Neutrophil (primary cell): ENCODE data around the gene RHEBL1.

Experiments
- H3K27ac ChIP-seq: fragments of 200-600 bp; sonication (generic); 2 replicates; pipeline ENCODE4 v1.5.1; 2016; ENCODE audit warnings: mild to moderate bottlenecking, moderate library complexity
- H3K27me3 ChIP-seq: fragments of 200-600 bp; sonication (generic); 2 replicates; pipeline ENCODE4 v1.6.0; 2016; ENCODE audit warnings: mild to moderate bottlenecking
- H3K36me3 ChIP-seq: fragments of 200-600 bp; sonication (generic); 2 replicates; pipeline ENCODE4 v1.5.1; 2017
- H3K4me1 ChIP-seq, 2 experiments: fragments of 200-600 bp in 1 of 2; sonication (generic) in 1 of 2; 1 replicate in 1 of 2; 2 replicates in 1 of 2; pipeline versions ENCODE4 v1.5.1 to v1.6.1; 2013 to 2016; ENCODE audit warnings: low read depth in 1 of 2, low read length in 1 of 2, mild to moderate bottlenecking in 1 of 2, moderate library complexity in 1 of 2; ENCODE audit not compliant: control insufficient read depth in 1 of 2, insufficient read depth in 1 of 2
- H3K4me3 ChIP-seq, 2 experiments: fragments of 200-600 bp in 1 of 2; sonication (generic) in 1 of 2; 1 replicate in 1 of 2; 2 replicates in 1 of 2; pipeline ENCODE4 v1.5.1; 2013 to 2016; ENCODE audit warnings: low read depth in 1 of 2, low read length in 1 of 2, mild to moderate bottlenecking in 1 of 2, moderate library complexity in 1 of 2
- H3K9me3 ChIP-seq: fragments of 200-600 bp; sonication (generic); 2 replicates; pipeline ENCODE4 v1.5.1; 2016
- CTCF ChIP-seq: fragments of 200-600 bp; sonication (generic); IDR thresholded peaks from 2 replicates; pipeline ENCODE4 v1.5.1; 2016; ENCODE audit warnings: antibody characterized with exemption

RHEBL1 gene

DNA sequence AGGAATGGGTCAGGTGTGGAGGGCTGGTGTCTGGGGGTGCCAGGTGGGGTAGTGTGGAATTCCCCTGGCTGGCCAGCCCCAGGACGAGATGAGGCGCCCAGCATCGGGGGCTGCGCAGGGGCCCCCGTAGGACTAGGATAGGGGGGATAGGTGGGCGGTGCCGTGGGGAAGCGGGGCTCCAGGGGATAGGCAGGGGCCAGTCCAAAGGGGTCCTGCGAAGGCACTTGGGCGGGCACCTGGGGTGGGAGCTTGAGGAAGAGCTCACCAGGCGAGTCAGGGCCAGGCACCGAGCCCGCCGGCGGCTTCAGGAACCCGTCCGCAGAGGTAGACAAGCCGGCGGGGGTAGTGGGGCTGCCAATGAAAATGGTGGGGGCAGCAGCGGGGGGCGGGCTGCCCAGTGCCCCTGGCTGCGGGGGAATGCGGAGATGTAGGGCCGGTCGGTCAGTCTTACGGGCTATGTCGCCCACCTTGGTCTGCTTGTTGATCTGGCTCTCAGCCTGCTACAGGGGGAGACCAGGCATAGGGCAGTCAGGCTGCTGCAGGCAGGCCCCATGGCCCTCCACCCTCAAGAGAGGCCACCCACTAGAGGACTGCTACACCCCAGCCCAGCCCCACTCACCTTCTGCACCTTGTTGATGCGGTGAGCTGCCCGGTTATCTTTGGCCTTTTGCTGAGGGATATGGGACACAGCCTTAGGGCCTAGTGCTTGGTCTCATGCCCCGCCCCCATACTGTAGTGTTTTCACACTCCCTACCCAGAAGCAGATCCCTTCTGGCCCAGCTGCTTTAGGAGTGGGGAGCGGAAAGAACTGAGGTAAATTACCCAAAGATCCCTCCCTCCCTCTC is 28.5 kb downstream of the RHEBL1 start:
- Histone ChIP-seq H3K27me3 (no peaks in the 10 kb centered on the region), H3K27ac (no peak overlapping the region), H3K36me3 (peaks cover 99% of the 10 kb centered on the region), H3K4me3 (no peak overlapping the region), H3K9me3 (no peaks in the 10 kb centered on the region), H3K4me1 (peaks cover under 1 to 3% of the 10 kb centered on the region in 2 experiments)
- no peak for TF ChIP-seq CTCF

GRCh38 chr12:49040364-49040855 is 29.4 kb downstream of the RHEBL1 start:
- no peaks in the 10 kb centered on the region for H3K9me3 ChIP-seq
- H3K27ac ChIP-seq = no peak overlapping the region
- no peak for TF ChIP-seq CTCF
- H3K36me3 ChIP-seq = peaks cover 97% of the 10 kb centered on the region
- H3K4me3 ChIP-seq = no peak overlapping the region
- H3K27me3 ChIP-seq = no peaks in the 10 kb centered on the region
- H3K4me1 ChIP-seq = peaks cover 9 to 10% of the 10 kb centered on the region in 2 experiments

DNA sequence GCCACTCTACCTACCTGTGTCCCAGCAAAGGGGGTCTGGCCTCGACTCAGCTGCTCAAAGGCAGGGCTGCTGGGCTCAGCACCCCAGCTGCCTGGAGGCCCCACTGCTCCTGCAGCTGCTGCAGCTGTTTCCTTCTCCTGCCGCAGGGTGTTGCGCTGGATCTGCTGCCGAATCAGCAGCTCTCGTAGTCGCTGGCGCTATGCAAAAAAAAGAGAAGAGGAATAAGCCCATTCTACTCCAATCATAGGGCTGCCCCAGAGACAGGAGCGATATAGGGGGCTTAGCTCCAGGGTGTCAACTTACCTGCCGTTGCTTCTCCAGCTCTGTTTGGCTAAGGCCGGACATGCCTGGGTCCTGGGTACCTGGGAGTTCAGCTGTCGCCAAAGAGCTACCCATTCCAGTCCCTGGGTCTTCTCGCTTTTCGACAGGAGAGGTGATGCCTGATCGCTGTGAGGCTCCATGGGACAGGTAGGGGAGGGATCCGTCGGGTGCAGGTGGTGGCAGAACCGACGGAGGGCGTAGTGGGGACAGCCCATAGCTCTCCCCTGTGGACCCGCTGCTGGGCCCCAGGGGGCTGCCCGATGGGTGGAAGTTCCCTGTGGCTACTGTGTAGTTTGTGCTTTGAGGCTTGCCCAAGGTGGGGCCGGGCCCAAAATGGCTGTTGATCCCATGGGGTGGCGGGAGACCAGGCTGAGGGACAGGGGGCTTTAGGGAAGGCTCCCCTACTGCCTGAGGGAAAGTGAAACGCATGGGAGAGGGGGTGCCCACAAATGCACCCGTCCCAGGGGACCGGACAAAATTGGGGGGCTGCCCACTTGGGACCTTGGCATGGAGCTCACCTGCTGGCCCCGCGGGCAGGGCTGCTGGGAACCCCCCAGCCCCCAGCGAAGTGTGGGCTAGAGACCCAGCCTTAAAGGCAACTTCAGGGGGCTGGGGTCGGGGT is 30.1 kb downstream of the RHEBL1 start:
- Histone ChIP-seq H3K27ac (no peak overlapping the region), H3K4me3 (no peak overlapping the region), H3K4me1 (peaks cover 12 to 14% of the 10 kb centered on the region in 2 experiments), H3K27me3 (no peaks in the 10 kb centered on the region), H3K36me3 (peaks cover 97% of the 10 kb centered on the region), H3K9me3 (no peaks in the 10 kb centered on the region)
- TF ChIP-seq CTCF = no peak

DNA sequence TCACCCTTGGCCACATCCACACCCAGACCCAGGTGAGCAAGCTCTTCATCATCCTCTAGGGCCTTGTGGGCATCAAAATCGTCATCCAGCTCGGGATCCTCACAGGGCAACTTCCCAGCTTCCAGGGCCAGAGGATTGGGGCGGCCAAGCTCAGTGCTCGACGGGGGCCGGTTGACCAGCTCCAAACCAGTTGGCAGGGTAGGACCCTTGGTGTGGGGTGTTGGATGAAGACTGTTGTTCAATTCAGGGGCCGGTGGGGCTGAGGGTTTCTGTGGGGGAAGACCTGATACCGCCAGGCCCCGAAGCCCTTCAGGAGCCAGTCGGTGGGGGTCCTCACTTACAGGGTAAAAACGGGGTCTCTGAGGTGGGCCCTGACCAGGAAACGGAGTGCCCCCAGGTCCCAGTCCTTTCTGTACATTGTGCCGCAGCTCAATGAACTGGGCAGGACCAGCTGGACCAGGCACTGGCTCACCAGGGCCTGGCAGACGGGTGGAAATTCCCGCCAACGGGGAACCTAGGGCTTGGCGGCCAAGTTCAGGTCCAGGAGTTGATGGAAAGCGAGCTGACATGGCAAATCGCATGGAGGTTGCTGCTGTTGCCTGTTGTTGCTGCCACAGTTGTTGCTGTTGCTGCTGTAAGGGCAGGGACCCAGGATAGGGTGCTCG is 31.4 kb downstream of the RHEBL1 start:
- peaks cover 97% of the 10 kb centered on the region for H3K36me3 ChIP-seq
- H3K4me1 ChIP-seq = peaks cover 9 to 14% of the 10 kb centered on the region in 2 experiments
- H3K27me3 ChIP-seq = no peaks in the 10 kb centered on the region
- H3K27ac ChIP-seq = no peak overlapping the region
- no peak for TF ChIP-seq CTCF
- no peaks in the 10 kb centered on the region for H3K9me3 ChIP-seq
- H3K4me3 ChIP-seq = no peak overlapping the region

GRCh38 chr12:49037947-49038237 is 31.9 kb downstream of the RHEBL1 start:
- no peak for TF ChIP-seq CTCF

More at GRCh38 chr12:49037947-49038237, 31.9 kb downstream of the RHEBL1 start:
- Histone ChIP-seq H3K36me3 (peaks cover 97% of the 10 kb centered on the region), H3K4me1 (peaks cover 9 to 14% of the 10 kb centered on the region in 2 experiments), H3K4me3 (no peak overlapping the region), H3K27me3 (no peaks in the 10 kb centered on the region), H3K9me3 (no peaks in the 10 kb centered on the region), H3K27ac (no peak overlapping the region)
